AG08396 (cell line): ENCODE measurements around the gene LRMDA.

ENCODE experiments used
- DNase-seq: peaks from one replicate; pipeline ENCODE4 v3.0.0; 2012; ENCODE audit warnings: low spot score, mixed read lengths

Gene LRMDA

GRCh38 chr10:75836064-75836463, 404.6 kb downstream of the LRMDA start:
- DNase-seq: no peak

- no peak for DNase-seq
These were observed 407.1 kb downstream of the LRMDA start for GRCh38 chr10:75838486-75838885.

GRCh38 chr10:75839020-75839419, 407.6 kb downstream of the LRMDA start:
- DNase-seq: no peak

- DNase-seq: no peak
These were observed 409.8 kb downstream of the LRMDA start for GRCh38 chr10:75841266-75841665.

- DNase-seq: no peak
These were observed 413.9 kb downstream of the LRMDA start for GRCh38 chr10:75845176-75845947.

- DNase-seq: no peak
These were observed 416.1 kb downstream of the LRMDA start for GRCh38 chr10:75847477-75847876.

- no peak for DNase-seq
These were observed 420.3 kb downstream of the LRMDA start for GRCh38 chr10:75851580-75852345.

- DNase-seq: peak; percentile 9
These were observed 421.5 kb downstream of the LRMDA start for GRCh38 chr10:75852851-75853484.

GRCh38 chr10:75857269-75857846, 425.9 kb downstream of the LRMDA start:
- DNase-seq: no peak

- DNase-seq: no peak
These were observed 426.5 kb downstream of the LRMDA start for GRCh38 chr10:75857896-75858295.

GRCh38 chr10:75858339-75858738, 426.9 kb downstream of the LRMDA start:
- no peak for DNase-seq

- no peak for DNase-seq
These were observed 427.7 kb downstream of the LRMDA start for GRCh38 chr10:75859141-75859540.

GRCh38 chr10:75860009-75860408, 428.6 kb downstream of the LRMDA start:
- no peak for DNase-seq

GRCh38 chr10:75861582-75861981, 430.2 kb downstream of the LRMDA start:
- DNase-seq: no peak

GRCh38 chr10:75862935-75863334, 431.5 kb downstream of the LRMDA start:
- no peak for DNase-seq

GRCh38 chr10:75864717-75865116, 433.3 kb downstream of the LRMDA start:
- DNase-seq: no peak

- DNase-seq: no peak
These were observed 434.2 kb downstream of the LRMDA start for GRCh38 chr10:75865413-75866299.

GRCh38 chr10:75866300-75866625, 434.8 kb downstream of the LRMDA start:
- DNase-seq: no peak

- DNase-seq: no peak
These were observed 435.3 kb downstream of the LRMDA start for GRCh38 chr10:75866731-75867130.

- no peak for DNase-seq
These were observed 437.1 kb downstream of the LRMDA start for GRCh38 chr10:75868574-75868973.

GRCh38 chr10:75870039-75870645, 438.7 kb downstream of the LRMDA start:
- no peak for DNase-seq
